ENCODE measurements around the gene CCDC178. TPM values are rescaled to one million over a fixed set of nuclear protein-coding genes. Genes with fewer than 3 reads are reported as not detected.

The CCDC178 gene
- total and polyA plus RNA-seq, 2 donors (not counting 3 experiments of a cell fraction or from before 2014, with no cell fraction given), result 0.80 to 1.6 TPM

- no peaks in the 10 kb centered on the region for H3K4me1 ChIP-seq (ENCODE audit: control insufficient read depth, extremely low read depth, insufficient read depth, low read length)
- DNase-seq (ENCODE audit: low read depth, low spot score) (no peak), FAIRE-seq (no peak)
- H3K27ac ChIP-seq (ENCODE audit: insufficient read depth, low read depth, low read length), result no peak overlapping the region
- H3K36me3 ChIP-seq (ENCODE audit: control insufficient read depth in 2 of 2, extremely low read depth in 1 of 2, insufficient read depth in 2 of 2, low read length in 2 of 2), result no peaks in the 10 kb centered on the region
- no peaks in the 10 kb centered on the region for H4K20me1 ChIP-seq (replicated peaks; ENCODE audit: control insufficient read depth, extremely low read depth, insufficient read depth, low read length)
- H2AFZ ChIP-seq (ENCODE audit: low read depth, low read length), result no peak overlapping the region
- CTCF ChIA-PET, result no interaction called here
- H3K4me3 ChIP-seq (replicated peaks in 1 of 3; ENCODE audit: insufficient read depth in 1 of 3, low read depth in 1 of 3, low read length in 3 of 3), result no peak overlapping the region
- intact Hi-C loops (cut with micrococcal nuclease), result no loop called here
- no peak for TF ChIP-seq POLR2A (IDR thresholded peaks at IDR 0.05; ENCODE audit: low read depth, low read length)
- TF ChIP-seq GATA2 (IDR thresholded peaks at IDR 0.05; ENCODE audit: insufficient read depth, insufficient read length, low read depth, low read length), result no peak
- TF ChIP-seq FOS (IDR thresholded peaks at IDR 0.05; ENCODE audit: borderline replicate concordance, insufficient read depth, low read length), result no peak
- no peak for TF ChIP-seq MAX (IDR thresholded peaks at IDR 0.05; ENCODE audit: insufficient read depth, insufficient read length)
- TF ChIP-seq POLR2AphosphoS5 (IDR thresholded peaks at IDR 0.05; ENCODE audit: insufficient read depth, low read depth, low read length), result no peak
- TF ChIP-seq MYC (IDR thresholded peaks at IDR 0.05; ENCODE audit: low read depth, low read length), result no peak
- no peak for TF ChIP-seq JUN (IDR thresholded peaks at IDR 0.05; ENCODE audit: borderline replicate concordance, insufficient read depth, insufficient read length, low read depth)
- no peak for TF ChIP-seq CTCF (IDR thresholded peaks at IDR 0.05; ENCODE audit: extremely low read depth in 1 of 2, insufficient read depth in 1 of 2, low read depth in 1 of 2, low read length in 2 of 2)
- no peak for TF ChIP-seq EZH2 (IDR thresholded peaks at IDR 0.05; ENCODE audit: borderline replicate concordance, low read depth, low read length, severe bottlenecking)
- dilution Hi-C loops (cut with MboI; ENCODE audit: extremely low pct_ligation_motif_present, low sequenced_read_pairs), result no loop called here
- H3K79me2 ChIP-seq (ENCODE audit: control insufficient read depth, insufficient read depth, low read length), result no peaks in the 10 kb centered on the region
- no TSS peak for BruUV-seq (replicated peaks)
- no peak overlapping the region for H3K9ac ChIP-seq (replicated peaks; ENCODE audit: extremely low read depth, insufficient read depth, low read length)
- POLR2A ChIA-PET, result no interaction called here
- no peaks in the 10 kb centered on the region for H3K9me3 ChIP-seq (replicated peaks; ENCODE audit: control insufficient read depth, insufficient read depth, low read length)
- H3K9me1 ChIP-seq (replicated peaks; ENCODE audit: control insufficient read depth, extremely low read depth, insufficient read depth, low read length), result no peaks in the 10 kb centered on the region
- no peak overlapping the region for H3K4me2 ChIP-seq (ENCODE audit: insufficient read depth, low read length)
- H3K27me3 ChIP-seq (ENCODE audit: control insufficient read depth in 2 of 2, insufficient read depth in 2 of 2, low read length in 2 of 2), result no peaks in the 10 kb centered on the region
These were observed 465.0 kb downstream of the CCDC178 start for GRCh38 chr18:32975501-32975900.
